Gastrocnemius medialis (tissue), 4 donors: Measurements from ENCODE around the gene LCN15.

ENCODE experiments used
- CTCF ChIP-seq, 5 experiments: fragments of 450-650 bp in 3 of 5; fragments of 200-600 bp in 2 of 5; sonication (generic) in 2 of 5; IDR thresholded peaks in 4 of 5; conservative IDR thresholded peaks in 1 of 5; 1 replicate in 4 of 5; 2 replicates in 1 of 5; pipeline ENCODE4 v1.5.1; 2016 to 2019; ENCODE audit warnings: antibody characterized with exemption in 5 of 5, mild to moderate bottlenecking in 3 of 5, moderate library complexity in 3 of 5
- POLR2A ChIP-seq, 2 donors: fragments of 450-650 bp; IDR thresholded peaks; one replicate each; pipeline ENCODE4 v1.6.1; 2017; ENCODE audit warnings: antibody characterized with exemption in 2 of 2, mild to moderate bottlenecking in 2 of 2, moderate library complexity in 2 of 2

- no peak for TF ChIP-seq POLR2A (IDR thresholded peaks at IDR 0.05)
- no peak for TF ChIP-seq CTCF (IDR thresholded peaks at IDR 0.05 in 4 of 5, conservative IDR thresholded peaks at IDR 0.05 in 1 of 5)
Measured at GRCh38 chr9:136720898-136721338, 43.4 kb downstream of the LCN15 start.
